K562 (cell line): ENCODE results near the gene PSD2. TPM values are rescaled to one million over a fixed set of nuclear protein-coding genes. Genes with fewer than 3 reads are reported as not detected.

Experiments
- BCOR ChIP-seq: fragments of 450-650 bp; IDR thresholded peaks from 2 replicates; pipeline ENCODE4 v1.6.1; 2016
- BHLHE40 ChIP-seq: IDR thresholded peaks from 2 replicates; pipeline ENCODE4 v1.6.1; 2011; ENCODE audit warnings: low read length, improper control_type of control experiment
- CHD2 ChIP-seq: IDR thresholded peaks from 2 replicates; pipeline ENCODE4 v1.6.1; 2011; ENCODE audit warnings: low read depth, low read length
- GATA2 ChIP-seq: sonication (generic); formaldehyde crosslinking; IDR thresholded peaks from 2 replicates; pipeline ENCODE4 v1.4.0; 2020; ENCODE audit warnings: mild to moderate bottlenecking, missing genetic modification reagents
- HLTF ChIP-seq: fragments of 450-650 bp; IDR thresholded peaks from 2 replicates; pipeline ENCODE4 v1.6.1; 2016
- MEF2A ChIP-seq: IDR thresholded peaks from 2 replicates; pipeline ENCODE4 v1.6.1; 2011; ENCODE audit warnings: low read depth, mild to moderate bottlenecking, low read length, moderate library complexity; ENCODE audit not compliant: control insufficient read depth
- NCOA6 ChIP-seq: fragments of 450-650 bp; IDR thresholded peaks from 2 replicates; pipeline ENCODE4 v1.6.1; 2017; ENCODE audit warnings: mild to moderate bottlenecking
- ZNF436 ChIP-seq: fragments of 250-450, 450-650 bp; sonication (Bioruptor Pico); formaldehyde crosslinking; IDR thresholded peaks from 2 replicates; pipeline ENCODE4 v1.7.0; 2020; ENCODE audit warnings: mild to moderate bottlenecking
- polyA plus RNA-seq, 8 experiments: library from polyadenylated mRNA; depleted of rRNA in 4 of 8; stranded (reverse) in 5 of 8; unstranded in 3 of 8; fragments of >200 nt; fragmentation: Nextera tagmentation in 2 of 8; fragmentation: Illumina TruSeq in 1 of 8; extraction: Ambion mirVana in 2 of 8; extraction: Trizol in 1 of 8; gene quantifications; 2 replicates each; pipeline versions ENCODE4 v1.2.1 to v1.2.3, GENCODE V29; 2011 to 2014; ENCODE audit warnings: inconsistent platforms in 1 of 8, missing spikeins in 1 of 8
- total RNA-seq, 7 experiments: library from RNA; depleted of rRNA in 6 of 7; stranded (reverse); fragments of >200 nt in 6 of 7; fragmentation: Illumina TruSeq in 2 of 7; extraction: Trizol in 2 of 7; gene quantifications; 2 replicates each; pipeline versions ENCODE4 v1.2.1 to v1.2.3, GENCODE V29; 2011 to 2021; ENCODE audit warnings: low replicate concordance in 1 of 7
- TF ChIP-seq, protein P1 (sequence below): fragments of 250-450 bp; sonication (Bioruptor Pico); IDR thresholded peaks from 2 replicates; pipeline ENCODE4 v1.5.0; 2021; ENCODE audit warnings: mild to moderate bottlenecking, moderate library complexity
- TF ChIP-seq, protein P2 (sequence below): fragments of 450-650 bp; formaldehyde crosslinking; IDR thresholded peaks from 2 replicates; pipeline ENCODE4 v1.4.0; 2020; ENCODE audit warnings: mild to moderate bottlenecking, moderate library complexity

PSD2 gene
- total and polyA plus RNA-seq, 9 of the 15 experiments (the other 6 are each of a cell fraction or from before 2014, with no cell fraction given), result 0.01 to 0.09 (median 0.04) TPM; not detected in 4

DNA sequence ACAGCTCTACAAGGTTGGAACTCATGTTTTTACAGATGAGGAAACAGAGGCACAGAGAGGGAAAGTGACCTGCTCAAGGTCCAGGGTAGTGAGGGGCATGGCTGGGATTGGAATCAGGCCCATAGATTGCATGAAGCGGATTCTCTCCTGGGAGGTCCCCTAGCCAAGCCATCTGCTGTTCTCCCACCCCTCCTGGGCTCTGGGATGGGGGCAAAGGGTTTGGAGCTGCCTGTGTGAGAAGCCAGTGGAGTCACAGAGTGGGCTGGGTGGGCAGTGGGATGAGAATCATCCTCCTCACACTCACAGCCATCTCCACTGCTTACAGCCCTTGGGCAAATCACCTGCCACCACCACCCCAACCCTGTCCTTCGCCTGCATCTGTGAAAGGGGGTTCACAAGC, 38.6 kb upstream of the PSD2 start (continued):
- TF ChIP-seq, protein P1, sequence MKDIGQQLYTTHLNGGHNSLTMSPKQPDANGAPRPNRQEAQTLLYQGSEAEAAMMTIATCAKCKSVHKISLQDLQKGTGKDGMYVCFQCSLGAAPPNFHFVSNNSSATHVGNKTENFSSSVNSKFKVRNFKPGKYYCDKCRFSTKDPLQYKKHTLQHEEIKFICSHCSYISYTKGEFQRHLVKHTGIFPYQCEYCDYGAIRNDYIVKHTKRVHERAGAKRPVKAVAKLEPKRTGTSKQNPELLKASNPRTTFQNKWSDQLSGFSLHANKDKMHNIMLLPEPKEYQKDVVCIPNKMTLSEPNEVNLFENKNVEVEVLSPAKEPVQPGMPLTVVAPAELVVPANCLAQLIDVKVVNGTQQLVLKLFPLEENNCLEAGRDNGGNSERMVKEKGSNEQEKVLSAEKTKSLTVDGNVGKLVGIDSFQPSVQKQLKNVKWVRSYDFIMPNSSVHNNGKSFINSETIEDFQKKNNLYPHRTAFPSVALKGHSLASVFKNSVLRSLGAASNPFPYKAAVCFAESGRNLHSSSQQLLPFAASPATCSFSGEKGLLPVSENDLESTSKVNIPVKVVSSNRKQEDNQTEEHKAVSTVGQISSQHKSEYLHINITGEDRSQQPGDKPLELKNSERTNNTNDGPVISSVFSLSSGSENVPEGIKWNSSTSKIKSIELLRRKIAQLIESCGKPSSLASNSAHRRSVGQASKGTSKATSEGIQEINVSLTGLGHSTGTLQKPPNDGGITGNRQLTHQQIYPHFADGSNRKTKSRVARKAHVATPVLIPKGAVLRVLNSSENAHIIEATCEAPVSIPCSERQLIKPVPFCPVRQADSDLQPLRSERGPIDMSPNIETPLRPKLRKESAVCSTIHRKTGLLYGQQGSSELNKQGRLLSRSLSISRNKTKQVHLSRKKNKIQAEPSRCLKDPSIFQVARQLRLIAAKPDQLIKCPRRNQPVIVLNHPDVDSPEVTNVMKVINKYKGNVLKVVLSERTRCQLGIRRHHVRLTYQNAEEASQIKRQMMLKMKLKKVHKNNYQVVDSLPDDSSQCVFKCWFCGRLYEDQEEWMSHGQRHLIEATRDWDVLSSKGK (CRISPR knock-in tag), result no peak
- TF ChIP-seq BHLHE40, result no peak
- no peak for TF ChIP-seq BCOR
- TF ChIP-seq, protein P2, sequence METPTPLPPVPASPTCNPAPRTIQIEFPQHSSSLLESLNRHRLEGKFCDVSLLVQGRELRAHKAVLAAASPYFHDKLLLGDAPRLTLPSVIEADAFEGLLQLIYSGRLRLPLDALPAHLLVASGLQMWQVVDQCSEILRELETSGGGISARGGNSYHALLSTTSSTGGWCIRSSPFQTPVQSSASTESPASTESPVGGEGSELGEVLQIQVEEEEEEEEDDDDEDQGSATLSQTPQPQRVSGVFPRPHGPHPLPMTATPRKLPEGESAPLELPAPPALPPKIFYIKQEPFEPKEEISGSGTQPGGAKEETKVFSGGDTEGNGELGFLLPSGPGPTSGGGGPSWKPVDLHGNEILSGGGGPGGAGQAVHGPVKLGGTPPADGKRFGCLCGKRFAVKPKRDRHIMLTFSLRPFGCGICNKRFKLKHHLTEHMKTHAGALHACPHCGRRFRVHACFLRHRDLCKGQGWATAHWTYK, result no peak
- TF ChIP-seq NCOA6, result no peak
- no peak for TF ChIP-seq ZNF436
- TF ChIP-seq MEF2A, result no peak
- TF ChIP-seq CHD2, result no peak
- TF ChIP-seq GATA2 (CRISPR knock-in tag), result no peak
- no peak for TF ChIP-seq HLTF
